Measurements from ENCODE around the gene SLC66A2. TPM values are rescaled to one million over a fixed set of nuclear protein-coding genes. Genes with fewer than 3 reads are reported as not detected.

SLC66A2 gene
- total and polyA plus RNA-seq, 10 donors = 28.7 to 61.9 (median 50.0) TPM

GRCh38 chr18:79971986-79972385 is 20.5 kb upstream of the SLC66A2 start:
- H3K36me3 ChIP-seq = peaks cover 0 to 95% (median 61%) of the 10 kb centered on the region in 6 donors
- no peak for DNase-seq

GRCh38 chr18:79971211-79971952 is 19.9 kb upstream of the SLC66A2 start:
- Histone ChIP-seq H3K36me3 (peaks cover 0 to 89% (median 60%) of the 10 kb centered on the region in 6 donors), H3K27ac (no peak overlapping the region), H3K4me1 (peaks cover 0 to 11% (median under 1%) of the 10 kb centered on the region in 6 donors), H3K9me3 (no peaks in the 10 kb centered on the region), H3K27me3 (replicated peaks in 1 of 7) (no peaks in the 10 kb centered on the region), H3K4me3 (no peak overlapping the region)
- TF ChIP-seq POLR2A (IDR thresholded peaks at IDR 0.05) (no peak), POLR2AphosphoS5 (IDR thresholded peaks at IDR 0.05) (peak in 1 of 3 donors; percentile 25), CTCF (IDR thresholded peaks at IDR 0.05 in 8 of 11, conservative IDR thresholded peaks at IDR 0.05 in 3 of 11) (no peak)
- intact Hi-C loops (cut with DNase I; ENCODE audit: low total_unique reads) = no loop called here
- WGBS, 5 donors = 87 to 93% (median 89%) methylated on average over 17 of the region's 17 CpGs
- DNase-seq = no peak

More at GRCh38 chr18:79971986-79972385, 20.5 kb upstream of the SLC66A2 start:
- Histone ChIP-seq H3K9me3 (no peaks in the 10 kb centered on the region), H3K4me1 (peaks cover 0 to 11% (median 0%) of the 10 kb centered on the region in 6 donors), H3K4me3 (no peak overlapping the region), H3K27me3 (replicated peaks in 1 of 7) (no peaks in the 10 kb centered on the region), H3K27ac (no peak overlapping the region)
- no peak for TF ChIP-seq POLR2A (IDR thresholded peaks at IDR 0.05)
- no peak for TF ChIP-seq CTCF (IDR thresholded peaks at IDR 0.05 in 8 of 11, conservative IDR thresholded peaks at IDR 0.05 in 3 of 11)
- peak in 1 of 3 donors; percentile 20 for TF ChIP-seq POLR2AphosphoS5 (IDR thresholded peaks at IDR 0.05)
- intact Hi-C loops (cut with DNase I; ENCODE audit: low total_unique reads) = no loop called here
- 80 to 95% (median 82%) methylated on average over 9 of the region's 9 CpGs for WGBS, 5 donors

- Histone ChIP-seq H3K27me3 (replicated peaks in 1 of 7) (no peaks in the 10 kb centered on the region), H3K9me3 (no peaks in the 10 kb centered on the region), H3K36me3 (peaks cover 0 to 81% (median 56%) of the 10 kb centered on the region in 6 donors), H3K4me3 (no peak overlapping the region), H3K4me1 (peaks cover 0 to 13% (median 6%) of the 10 kb centered on the region in 6 donors), H3K27ac (no peak overlapping the region)
- 88 to 93% (median 91%) methylated on average over 12 of the region's 12 CpGs for WGBS, 5 donors
- no peak for DNase-seq
- TF ChIP-seq POLR2AphosphoS5 (IDR thresholded peaks at IDR 0.05) = no peak
- no peak for TF ChIP-seq CTCF (IDR thresholded peaks at IDR 0.05 in 8 of 11, conservative IDR thresholded peaks at IDR 0.05 in 3 of 11)
- no peak for TF ChIP-seq POLR2A (IDR thresholded peaks at IDR 0.05)
- intact Hi-C loops (cut with DNase I; ENCODE audit: low total_unique reads) = no loop called here
These were observed 19.1 kb upstream of the SLC66A2 start for GRCh38 chr18:79970419-79971133.
